Uterus (tissue), 2 donors: Measurements from ENCODE around the gene UBE2L5.

Source experiments
- CTCF ChIP-seq, 4 experiments: fragments of 200-600 bp in 2 of 4; fragments of 450-650 bp in 2 of 4; sonication (generic) in 2 of 4; IDR thresholded peaks; one replicate each; pipeline ENCODE4 v1.5.1; 2016 to 2019; ENCODE audit warnings: antibody characterized with exemption in 4 of 4, mild to moderate bottlenecking in 2 of 4, moderate library complexity in 1 of 4
- POLR2A ChIP-seq, 2 donors: fragments of 450-650 bp; IDR thresholded peaks; one replicate each; pipeline ENCODE4 v1.6.1; 2016; ENCODE audit warnings: antibody characterized with exemption in 2 of 2, mild to moderate bottlenecking in 1 of 2, moderate library complexity in 1 of 2

GRCh38 chr13:30431269-30431940 lies 9.1 kb downstream of the UBE2L5 start:
- TF ChIP-seq CTCF (IDR thresholded peaks at IDR 0.05) (no peak), POLR2A (IDR thresholded peaks at IDR 0.05) (no peak)
